Renal cortical epithelial cell (primary cell): ENCODE data around the gene EBP. TPM values are rescaled to one million over a fixed set of nuclear protein-coding genes. Genes with fewer than 3 reads are reported as not detected.
"Not testable (repeated sequence)": the region's sequence is repeated elsewhere in the genome, so short reads cannot be mapped to it uniquely, and the experiment has no call there.

Source experiments
- DNase-seq: peaks from one replicate; pipeline ENCODE4 v3.0.0-alpha.2; 2011; ENCODE audit warnings: low read depth
- total RNA-seq: library from RNA; depleted of rRNA; stranded (reverse); fragments of >200 nt; gene quantifications from 2 replicates; pipeline ENCODE4 v1.2.3, GENCODE V29; 2014

The EBP gene
- total RNA-seq, 1 donor from 2014 or later = 19.8 TPM

GRCh38 chrX:48525853-48526252 is 4.2 kb downstream of the EBP start:
- not testable (repeated sequence) for DNase-seq

- DNase-seq = no peak
These were observed 9.1 kb downstream of the EBP start for GRCh38 chrX:48530736-48531135.

- peak; percentile 77 for DNase-seq
These were observed 9.9 kb downstream of the EBP start for GRCh38 chrX:48531358-48531959.

- no peak for DNase-seq
These were observed 10.6 kb downstream of the EBP start for GRCh38 chrX:48532161-48532560.

GRCh38 chrX:48533165-48533564 is 11.6 kb downstream of the EBP start:
- no peak for DNase-seq

- DNase-seq = no peak
These were observed 17.2 kb downstream of the EBP start for GRCh38 chrX:48538641-48539344.

- peak; percentile 93 for DNase-seq
These were observed 17.9 kb downstream of the EBP start, which contains the start of gene TBC1D25 for GRCh38 chrX:48539345-48540027. Gene TBC1D25, plus strand, starts transcription at chrX:48539714. Its CDS starts 84 bp downstream, at chrX:48539798.

- DNase-seq = peak; percentile 31
These were observed 18.4 kb downstream of the EBP start for GRCh38 chrX:48540028-48540375.

- peak; percentile 11 for DNase-seq
These were observed 18.9 kb downstream of the EBP start for GRCh38 chrX:48540480-48540879.

GRCh38 chrX:48541140-48541814 is 19.7 kb downstream of the EBP start:
- DNase-seq = no peak

- DNase-seq = no peak
These were observed 27.3 kb downstream of the EBP start for GRCh38 chrX:48548871-48549270.

GRCh38 chrX:48555731-48556325 is 34.2 kb downstream of the EBP start:
- DNase-seq = not testable (repeated sequence)

- DNase-seq = peak; percentile 80
These were observed 36.7 kb downstream of the EBP start for GRCh38 chrX:48558271-48558670.

- no peak for DNase-seq
These were observed 38.0 kb downstream of the EBP start for GRCh38 chrX:48559636-48560035.

- no peak for DNase-seq
These were observed 38.4 kb downstream of the EBP start for GRCh38 chrX:48560056-48560455.

GRCh38 chrX:48560681-48561080 is 39.1 kb downstream of the EBP start:
- DNase-seq = no peak

- DNase-seq = no peak
These were observed 48.4 kb downstream of the EBP start for GRCh38 chrX:48569958-48570357.

- no peak for DNase-seq
These were observed 52.2 kb downstream of the EBP start for GRCh38 chrX:48573690-48574269.

- peak; percentile 79 for DNase-seq
These were observed 53.0 kb downstream of the EBP start, which contains the start of gene RBM3 for GRCh38 chrX:48574270-48575266. Gene RBM3, plus strand, starts transcription at chrX:48574484. Its CDS starts 697 bp downstream, at chrX:48575181.

GRCh38 chrX:48575642-48576041 is 54.0 kb downstream of the EBP start:
- no peak for DNase-seq
